NCI-H748 (cell line): Measurements from ENCODE around the gene NOX5.

Experiments used
- DNase-seq: peaks from one replicate; lab custom pipeline; 2025; ENCODE audit not compliant: unreplicated experiment; lab: John Stamatoyannopoulos, UW

The NOX5 gene

GRCh38 chr15:69095274-69095673 is 80.8 kb downstream of the NOX5 start:
- DNase-seq = no peak

DNA sequence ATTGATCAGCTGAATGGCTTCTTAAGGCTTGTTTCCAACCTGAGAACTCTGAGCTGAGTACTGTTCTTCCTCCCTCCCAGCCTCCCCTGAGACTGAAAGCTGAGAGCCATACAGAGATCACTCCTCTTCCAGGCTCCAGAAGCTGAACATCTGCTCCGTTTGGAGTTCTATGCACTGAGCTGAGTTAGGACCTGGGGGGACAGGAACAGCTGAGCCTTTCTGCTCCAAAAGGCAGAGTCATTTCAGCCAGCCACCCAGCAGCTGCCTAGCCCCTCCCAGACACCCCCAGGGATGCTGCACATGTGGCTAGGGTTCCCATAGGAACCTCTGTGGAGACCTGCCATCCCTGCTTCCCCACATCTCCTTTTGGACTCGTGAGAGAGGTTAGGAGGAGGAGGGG is 81.7 kb downstream of the NOX5 start:
- DNase-seq = no peak

GRCh38 chr15:69096626-69097025 is 82.1 kb downstream of the NOX5 start:
- DNase-seq = no peak

DNA sequence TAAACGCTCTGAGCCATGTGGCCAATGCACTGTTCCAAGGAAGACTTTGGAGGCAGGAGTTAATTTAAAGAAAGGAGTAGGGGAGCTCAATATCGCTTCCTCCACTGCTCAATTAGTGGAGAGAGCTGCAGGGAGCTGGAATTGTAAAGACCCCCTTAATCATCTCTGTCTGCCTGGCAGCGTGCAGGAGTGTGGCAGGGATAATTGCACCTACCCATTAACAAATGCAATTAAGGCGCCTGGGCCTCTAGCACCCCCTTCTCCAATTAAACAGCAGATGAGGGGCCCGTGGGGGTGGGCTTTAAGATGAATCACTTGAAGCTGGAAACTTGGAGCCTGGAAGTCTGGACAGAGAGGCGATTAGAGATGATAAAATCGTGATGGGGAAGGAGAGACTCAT is 84.3 kb downstream of the NOX5 start:
- no peak for DNase-seq

- no peak for DNase-seq
Measured at GRCh38 chr15:69099941-69100340, 85.4 kb downstream of the NOX5 start.

- DNase-seq = no peak
Measured at GRCh38 chr15:69100821-69101220, 86.3 kb downstream of the NOX5 start.

DNA sequence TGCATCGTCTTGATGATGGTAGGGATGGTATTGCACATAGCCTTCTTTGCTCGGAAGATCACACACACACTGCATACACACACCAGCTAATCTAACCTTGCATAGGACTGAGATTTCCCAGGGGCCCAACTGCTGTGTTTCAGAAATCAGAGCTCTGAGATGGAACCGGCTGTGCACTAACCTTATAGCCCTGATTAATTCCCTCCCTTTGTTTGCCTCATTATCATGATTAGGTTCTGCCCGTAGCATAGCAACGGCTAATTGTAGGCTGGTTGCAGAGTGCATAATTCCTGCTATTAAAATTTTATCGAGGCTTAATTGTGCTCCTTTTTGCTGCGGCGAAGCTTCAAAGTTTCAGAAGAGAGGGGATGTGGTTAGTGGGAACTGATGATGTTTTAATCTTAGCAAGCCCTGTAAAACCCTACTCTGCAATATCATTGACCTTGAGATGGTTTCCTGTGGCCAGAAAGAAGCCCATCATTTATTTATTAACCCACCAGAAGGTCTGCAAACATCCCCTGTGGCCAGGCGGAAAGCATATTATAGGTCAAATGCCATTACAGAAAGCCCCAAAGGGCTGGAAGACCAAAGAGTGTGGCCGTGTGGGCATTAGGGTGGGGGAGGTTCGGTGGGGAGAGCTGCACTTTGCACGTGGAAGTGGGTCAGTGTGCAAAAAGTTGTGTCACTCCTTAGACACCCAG is 89.7 kb downstream of the NOX5 start:
- DNase-seq = peak; percentile 60

GRCh38 chr15:69105451-69105985 is 91.0 kb downstream of the NOX5 start:
- peak; percentile 29 for DNase-seq

- DNase-seq = no peak
Measured at GRCh38 chr15:69107025-69107620, 92.6 kb downstream of the NOX5 start.
